SU-DHL-6 (cell line): ENCODE results near the gene NT5C.

Experiments used
- EZH2phosphoT487 ChIP-seq: fragments of 200-600 bp; sonication (generic), shearing (Covaris generic); conservative IDR thresholded peaks from 2 replicates; pipeline ENCODE4 v1.6.1; 2018; ENCODE audit warnings: mild to moderate bottlenecking, antibody characterized with exemption, low read length, moderate library complexity, mixed read lengths
- TF ChIP-seq, protein P1 (sequence below): fragments of 200-600 bp; sonication (generic); IDR thresholded peaks from one replicate; pipeline ENCODE4 v1.5.1; 2017; ENCODE audit warnings: antibody characterized with exemption, mild to moderate bottlenecking, low read length, moderate library complexity; ENCODE audit not compliant: insufficient read depth, poor library complexity, severe bottlenecking

DNA sequence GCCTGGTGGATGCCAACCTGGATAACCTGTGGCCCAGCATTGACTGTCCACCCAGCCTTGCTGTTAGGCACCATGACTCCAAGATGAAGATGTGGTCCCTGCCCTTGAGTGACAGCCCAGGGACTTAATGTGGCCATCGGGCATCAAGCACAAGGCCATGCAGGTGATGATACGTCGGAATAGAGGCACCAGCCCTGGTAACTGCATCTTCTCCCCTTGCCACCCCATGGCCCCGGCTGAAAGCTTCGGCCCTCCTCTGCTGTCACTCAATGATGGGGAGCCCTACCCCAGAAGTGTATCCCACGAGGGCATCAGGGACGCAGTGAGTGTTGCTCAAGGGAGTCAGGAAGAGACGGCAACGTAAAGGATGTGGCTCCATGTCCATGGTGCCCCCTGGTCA lies 2.0 kb downstream of the NT5C start:
- TF ChIP-seq, protein P1, sequence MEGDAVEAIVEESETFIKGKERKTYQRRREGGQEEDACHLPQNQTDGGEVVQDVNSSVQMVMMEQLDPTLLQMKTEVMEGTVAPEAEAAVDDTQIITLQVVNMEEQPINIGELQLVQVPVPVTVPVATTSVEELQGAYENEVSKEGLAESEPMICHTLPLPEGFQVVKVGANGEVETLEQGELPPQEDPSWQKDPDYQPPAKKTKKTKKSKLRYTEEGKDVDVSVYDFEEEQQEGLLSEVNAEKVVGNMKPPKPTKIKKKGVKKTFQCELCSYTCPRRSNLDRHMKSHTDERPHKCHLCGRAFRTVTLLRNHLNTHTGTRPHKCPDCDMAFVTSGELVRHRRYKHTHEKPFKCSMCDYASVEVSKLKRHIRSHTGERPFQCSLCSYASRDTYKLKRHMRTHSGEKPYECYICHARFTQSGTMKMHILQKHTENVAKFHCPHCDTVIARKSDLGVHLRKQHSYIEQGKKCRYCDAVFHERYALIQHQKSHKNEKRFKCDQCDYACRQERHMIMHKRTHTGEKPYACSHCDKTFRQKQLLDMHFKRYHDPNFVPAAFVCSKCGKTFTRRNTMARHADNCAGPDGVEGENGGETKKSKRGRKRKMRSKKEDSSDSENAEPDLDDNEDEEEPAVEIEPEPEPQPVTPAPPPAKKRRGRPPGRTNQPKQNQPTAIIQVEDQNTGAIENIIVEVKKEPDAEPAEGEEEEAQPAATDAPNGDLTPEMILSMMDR, result no peak
- TF ChIP-seq EZH2phosphoT487, result no peak
